Measurements from ENCODE around the gene LZIC. TPM values are rescaled to one million over a fixed set of nuclear protein-coding genes. Genes with fewer than 3 reads are reported as not detected.
A peak's percentile ranks its signal among the peaks of the same experiment; 100 is the strongest.

The LZIC gene
- total and polyA plus RNA-seq, 9 of the 15 experiments (the other 6 are each of a cell fraction or from before 2014, with no cell fraction given) = 32.9 to 109 (median 61.7) TPM

DNA sequence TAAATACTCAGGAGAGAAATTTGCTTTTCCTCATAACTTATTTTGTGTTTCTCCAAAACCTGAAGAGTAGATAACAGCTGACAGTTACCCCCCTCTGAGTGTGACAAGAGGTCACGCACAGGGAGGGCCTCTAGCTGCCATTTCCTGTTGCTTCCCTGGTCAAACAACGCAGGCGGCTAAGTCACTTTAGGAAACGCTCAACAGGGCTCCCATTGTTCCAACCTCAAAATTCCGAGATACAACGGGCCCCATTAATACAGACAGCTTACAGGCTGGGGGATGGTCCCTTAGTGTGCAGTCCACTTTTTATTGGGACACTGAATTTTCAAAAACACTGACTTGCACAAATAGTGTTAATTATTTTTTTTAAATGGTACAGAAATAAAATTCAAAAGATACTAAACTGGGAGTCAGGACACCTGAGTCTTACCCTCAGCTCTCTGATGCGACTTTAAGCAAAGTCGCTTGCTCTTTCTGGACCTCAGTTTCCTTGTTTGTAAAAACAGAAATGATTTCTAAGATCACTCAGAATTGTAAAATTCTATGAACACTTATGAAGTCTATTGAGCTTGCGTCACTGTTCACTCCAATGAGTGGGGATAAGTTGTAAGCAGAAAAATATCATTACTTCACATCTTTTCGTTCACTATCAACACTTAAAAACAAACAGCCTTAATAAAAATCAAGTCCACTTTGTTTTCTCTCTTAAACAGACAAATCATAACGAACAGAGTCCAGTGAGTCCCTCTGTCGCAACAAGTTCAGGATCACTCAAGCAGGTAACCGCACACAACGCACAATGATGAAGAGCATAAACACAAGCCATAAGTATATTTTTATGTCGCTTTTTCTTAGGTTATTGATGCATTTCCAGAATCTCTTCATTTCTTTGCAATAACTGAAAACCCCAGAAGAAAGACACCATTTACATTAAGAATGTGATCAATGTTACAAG, 13.5 kb downstream of the LZIC start (continued):
- TF ChIP-seq, protein P1, sequence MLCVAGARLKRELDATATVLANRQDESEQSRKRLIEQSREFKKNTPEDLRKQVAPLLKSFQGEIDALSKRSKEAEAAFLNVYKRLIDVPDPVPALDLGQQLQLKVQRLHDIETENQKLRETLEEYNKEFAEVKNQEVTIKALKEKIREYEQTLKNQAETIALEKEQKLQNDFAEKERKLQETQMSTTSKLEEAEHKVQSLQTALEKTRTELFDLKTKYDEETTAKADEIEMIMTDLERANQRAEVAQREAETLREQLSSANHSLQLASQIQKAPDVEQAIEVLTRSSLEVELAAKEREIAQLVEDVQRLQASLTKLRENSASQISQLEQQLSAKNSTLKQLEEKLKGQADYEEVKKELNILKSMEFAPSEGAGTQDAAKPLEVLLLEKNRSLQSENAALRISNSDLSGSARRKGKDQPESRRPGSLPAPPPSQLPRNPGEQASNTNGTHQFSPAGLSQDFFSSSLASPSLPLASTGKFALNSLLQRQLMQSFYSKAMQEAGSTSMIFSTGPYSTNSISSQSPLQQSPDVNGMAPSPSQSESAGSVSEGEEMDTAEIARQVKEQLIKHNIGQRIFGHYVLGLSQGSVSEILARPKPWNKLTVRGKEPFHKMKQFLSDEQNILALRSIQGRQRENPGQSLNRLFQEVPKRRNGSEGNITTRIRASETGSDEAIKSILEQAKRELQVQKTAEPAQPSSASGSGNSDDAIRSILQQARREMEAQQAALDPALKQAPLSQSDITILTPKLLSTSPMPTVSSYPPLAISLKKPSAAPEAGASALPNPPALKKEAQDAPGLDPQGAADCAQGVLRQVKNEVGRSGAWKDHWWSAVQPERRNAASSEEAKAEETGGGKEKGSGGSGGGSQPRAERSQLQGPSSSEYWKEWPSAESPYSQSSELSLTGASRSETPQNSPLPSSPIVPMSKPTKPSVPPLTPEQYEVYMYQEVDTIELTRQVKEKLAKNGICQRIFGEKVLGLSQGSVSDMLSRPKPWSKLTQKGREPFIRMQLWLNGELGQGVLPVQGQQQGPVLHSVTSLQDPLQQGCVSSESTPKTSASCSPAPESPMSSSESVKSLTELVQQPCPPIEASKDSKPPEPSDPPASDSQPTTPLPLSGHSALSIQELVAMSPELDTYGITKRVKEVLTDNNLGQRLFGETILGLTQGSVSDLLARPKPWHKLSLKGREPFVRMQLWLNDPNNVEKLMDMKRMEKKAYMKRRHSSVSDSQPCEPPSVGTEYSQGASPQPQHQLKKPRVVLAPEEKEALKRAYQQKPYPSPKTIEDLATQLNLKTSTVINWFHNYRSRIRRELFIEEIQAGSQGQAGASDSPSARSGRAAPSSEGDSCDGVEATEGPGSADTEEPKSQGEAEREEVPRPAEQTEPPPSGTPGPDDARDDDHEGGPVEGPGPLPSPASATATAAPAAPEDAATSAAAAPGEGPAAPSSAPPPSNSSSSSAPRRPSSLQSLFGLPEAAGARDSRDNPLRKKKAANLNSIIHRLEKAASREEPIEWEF (CRISPR knock-in tag; IDR thresholded peaks at IDR 0.05) = peak; percentile 23; the same call in 1 of the 2 replicates
- TF ChIP-seq ZKSCAN8 (CRISPR knock-in tag; IDR thresholded peaks at IDR 0.05) = peak; percentile 84
- TF ChIP-seq TCFL5 (CRISPR knock-in tag; conservative IDR thresholded peaks at IDR 0.05) = no peak
- TF ChIP-seq MCM3 (IDR thresholded peaks at IDR 0.05) = no peak
- peak; percentile 23 for TF ChIP-seq SMAD1 (IDR thresholded peaks at IDR 0.05; ENCODE audit: low read depth, low read length, partially characterized antibody)
- no peak for TF ChIP-seq SIX5 (IDR thresholded peaks at IDR 0.05; ENCODE audit: borderline replicate concordance in 1 of 2, insufficient read depth in 1 of 2, low read depth in 1 of 2, low read length in 2 of 2)
- peak; percentile 95 for TF ChIP-seq ZNF395 (CRISPR knock-in tag; IDR thresholded peaks at IDR 0.05)
- no peak for TF ChIP-seq ZNF143 (CRISPR knock-in tag; IDR thresholded peaks at IDR 0.05)
- TF ChIP-seq, protein P2, sequence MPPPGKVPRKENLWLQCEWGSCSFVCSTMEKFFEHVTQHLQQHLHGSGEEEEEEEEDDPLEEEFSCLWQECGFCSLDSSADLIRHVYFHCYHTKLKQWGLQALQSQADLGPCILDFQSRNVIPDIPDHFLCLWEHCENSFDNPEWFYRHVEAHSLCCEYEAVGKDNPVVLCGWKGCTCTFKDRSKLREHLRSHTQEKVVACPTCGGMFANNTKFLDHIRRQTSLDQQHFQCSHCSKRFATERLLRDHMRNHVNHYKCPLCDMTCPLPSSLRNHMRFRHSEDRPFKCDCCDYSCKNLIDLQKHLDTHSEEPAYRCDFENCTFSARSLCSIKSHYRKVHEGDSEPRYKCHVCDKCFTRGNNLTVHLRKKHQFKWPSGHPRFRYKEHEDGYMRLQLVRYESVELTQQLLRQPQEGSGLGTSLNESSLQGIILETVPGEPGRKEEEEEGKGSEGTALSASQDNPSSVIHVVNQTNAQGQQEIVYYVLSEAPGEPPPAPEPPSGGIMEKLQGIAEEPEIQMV (tag; conservative IDR thresholded peaks at IDR 0.05; ENCODE audit: low read depth) = no peak
- TF ChIP-seq BDP1 (IDR thresholded peaks at IDR 0.05; ENCODE audit: insufficient read depth, insufficient read length) = no peak
- TF ChIP-seq EGR1 (conservative IDR thresholded peaks at IDR 0.05) = no peak
- TF ChIP-seq FOXA3 (CRISPR knock-in tag; conservative IDR thresholded peaks at IDR 0.05 in 1 of 2, IDR thresholded peaks at IDR 0.05 in 1 of 2) = no peak
- TF ChIP-seq CC2D1A (IDR thresholded peaks at IDR 0.05) = no peak
- peak; percentile 85 for TF ChIP-seq PKNOX1 (IDR thresholded peaks at IDR 0.05)
- no peak for TF ChIP-seq KLF10 (CRISPR knock-in tag; IDR thresholded peaks at IDR 0.05)
- no peak for TF ChIP-seq FUS (optimal IDR thresholded peaks at IDR 0.05; ENCODE audit: low read depth, low read length)
- peak; percentile 80 for TF ChIP-seq MEIS2 (IDR thresholded peaks at IDR 0.05; ENCODE audit: partially characterized antibody)
- TF ChIP-seq TCF7L2 (IDR thresholded peaks at IDR 0.05; ENCODE audit: low read depth, low read length) = no peak

Measured in K562 (cell line).